ENCODE results near the gene AP4B1. TPM values are rescaled to one million over a fixed set of nuclear protein-coding genes. Genes with fewer than 3 reads are reported as not detected.

AP4B1 gene
- total and polyA plus RNA-seq, 2 of the 13 experiments (the other 11 are each of a cell fraction or from before 2014, with no cell fraction given): 8.5 to 12.0 TPM

DNA sequence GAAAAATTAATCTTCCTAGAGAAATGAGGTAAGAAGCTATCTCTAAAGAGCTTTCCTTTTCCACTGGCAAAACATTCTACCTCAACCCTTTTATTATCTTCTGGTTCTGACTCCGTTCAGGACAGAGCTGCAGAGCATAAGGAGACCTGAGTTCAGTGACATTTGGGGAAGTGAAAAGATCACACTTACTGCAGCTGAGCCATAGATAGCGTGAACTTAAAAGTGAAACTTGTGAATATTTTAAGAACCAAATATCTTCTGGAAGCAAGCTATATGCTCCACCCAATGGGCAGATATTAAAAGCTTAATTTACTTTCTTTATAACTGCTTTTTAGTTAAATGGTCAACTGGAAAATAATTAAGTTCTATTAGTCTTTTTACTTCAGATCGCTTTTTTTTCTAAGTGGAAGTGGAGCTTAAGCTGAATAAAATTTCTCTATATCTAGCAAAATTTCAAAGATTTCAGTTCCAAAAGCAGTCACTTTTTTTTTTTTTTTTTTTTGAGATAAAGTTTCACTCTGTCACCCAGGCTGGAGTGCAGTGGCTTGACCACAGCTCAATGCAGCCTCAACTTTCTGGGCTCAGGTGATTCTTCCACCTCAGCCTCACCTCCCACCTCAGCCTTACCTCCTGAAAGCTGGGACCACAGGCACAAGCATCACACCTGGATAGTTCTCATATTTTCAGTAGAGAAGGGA is 45.0 kb downstream of the AP4B1 start (continued):
- TF ChIP-seq, protein P1, sequence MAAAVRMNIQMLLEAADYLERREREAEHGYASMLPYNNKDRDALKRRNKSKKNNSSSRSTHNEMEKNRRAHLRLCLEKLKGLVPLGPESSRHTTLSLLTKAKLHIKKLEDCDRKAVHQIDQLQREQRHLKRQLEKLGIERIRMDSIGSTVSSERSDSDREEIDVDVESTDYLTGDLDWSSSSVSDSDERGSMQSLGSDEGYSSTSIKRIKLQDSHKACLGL (CRISPR knock-in tag; IDR thresholded peaks at IDR 0.05): no peak
- no peak for TF ChIP-seq ZNF513 (CRISPR knock-in tag; conservative IDR thresholded peaks at IDR 0.05)
- TF ChIP-seq CBFB (CRISPR knock-in tag; IDR thresholded peaks at IDR 0.05): no peak
- TF ChIP-seq HINFP (CRISPR knock-in tag; IDR thresholded peaks at IDR 0.05; ENCODE audit: low read depth): no peak
- TF ChIP-seq ZNF790 (CRISPR knock-in tag; IDR thresholded peaks at IDR 0.05; ENCODE audit: borderline replicate concordance): no peak
- no peak for TF ChIP-seq FOXA1 (IDR thresholded peaks at IDR 0.05)
- no peak for TF ChIP-seq FOXA1 (CRISPR knock-in tag; IDR thresholded peaks at IDR 0.05)

GRCh38 chr1:113858982-113859381 is 45.6 kb downstream of the AP4B1 start:
- Histone ChIP-seq H3K27ac (ENCODE audit: extremely low read length, insufficient read depth, low read length) (no peak overlapping the region), H3K4me1 (ENCODE audit: insufficient read depth, low read length) (peaks cover 14% of the 10 kb centered on the region), H3K27me3 (ENCODE audit: control insufficient read depth in 1 of 2, insufficient read depth in 2 of 2, low read length in 2 of 2) (no peaks in the 10 kb centered on the region; a peak in 1 of 5 replicates), H3K4me3 (replicated peaks in 1 of 3; ENCODE audit: insufficient read depth in 1 of 3, low read depth in 2 of 3, low read length in 3 of 3) (no peak overlapping the region), H3K9me3 (ENCODE audit: low read length) (no peaks in the 10 kb centered on the region), H3K79me2 (ENCODE audit: insufficient read depth, low read length) (no peaks in the 10 kb centered on the region), H3K4me2 (ENCODE audit: low read depth, low read length) (no peak overlapping the region), H3K36me3 (replicated peaks in 1 of 2; ENCODE audit: control insufficient read depth in 1 of 2, insufficient read depth in 2 of 2, low read length in 2 of 2) (no peaks in the 10 kb centered on the region), H2AFZ (ENCODE audit: low read length) (no peak overlapping the region), H4K20me1 (ENCODE audit: insufficient read depth, low read length) (no peaks in the 10 kb centered on the region), H3K9ac (ENCODE audit: insufficient read depth, low read depth, low read length) (no peak overlapping the region)
- BruUV-seq (replicated peaks): no TSS peak
- WGBS (ENCODE audit: low lambda C conversion rate): 4% methylated on average over 1 of the region's 1 CpG
- FAIRE-seq (no peak), DNase-seq (ENCODE audit: low spot score) (no peak), ATAC-seq (no peak)
- TF ChIP-seq MAFK (conservative IDR thresholded peaks at IDR 0.05 in 1 of 2, IDR thresholded peaks at IDR 0.05 in 1 of 2; ENCODE audit: low read length in 2 of 2) (peak; percentile 71 to 90), MAFF (IDR thresholded peaks at IDR 0.05; ENCODE audit: low read depth, low read length) (peak; percentile 79), TSC22D2 (CRISPR knock-in tag; IDR thresholded peaks at IDR 0.05; ENCODE audit: borderline replicate concordance) (no peak), ZNF337 (CRISPR knock-in tag; IDR thresholded peaks at IDR 0.05; ENCODE audit: borderline replicate concordance, low read depth) (no peak)
- ChIA-PET CTCF (ENCODE audit: low intra/inter-chr PET ratio, low total read pairs) (no interaction called here), POLR2A (no interaction called here)
- intact Hi-C loops (cut with micrococcal nuclease; ENCODE audit: unreplicated experiment): no loop called here
- in situ Hi-C loops (cut with HindIII; ENCODE audit: extremely low pct_ligation_motif_present, low pct_unique_long_range_greater_than_20kb): no loop called here

Data from HepG2 (cell line).